Endothelial cell of hepatic sinusoid (primary cell): Measurements from ENCODE around the gene FOXRED2.

ENCODE experiments used
- in situ Hi-C: cut with HindIII; loops from 2 replicates; pipeline ENCODE4 v1.10.0; 2017; ENCODE audit warnings: low sequenced_read_pairs

FOXRED2 gene

DNA sequence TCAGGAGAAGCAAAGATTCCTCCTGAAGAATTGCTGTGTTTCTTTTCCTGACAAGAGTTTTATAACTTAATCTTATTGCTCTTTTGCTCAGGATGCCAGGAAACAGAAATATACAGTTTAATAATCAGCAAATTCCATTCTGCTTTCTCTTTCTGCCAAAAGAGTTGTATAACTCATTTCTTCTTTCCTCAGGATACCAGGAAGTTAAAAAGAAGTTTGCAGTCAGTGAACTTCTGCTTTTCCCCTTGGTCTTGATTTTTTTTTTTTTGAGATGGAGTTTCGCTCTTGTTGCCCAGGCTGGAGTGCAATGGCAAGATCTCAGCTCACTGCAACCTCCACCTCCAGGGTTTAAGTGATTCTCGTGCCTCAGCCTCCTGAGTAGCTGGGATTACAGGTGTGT, 13.1 kb upstream of the FOXRED2 start:
- in situ Hi-C loops = loop anchor here (10.0 kb wide), 1 partner anchor 335 kb away; no protein-coding TSS in a partner anchor

DNA sequence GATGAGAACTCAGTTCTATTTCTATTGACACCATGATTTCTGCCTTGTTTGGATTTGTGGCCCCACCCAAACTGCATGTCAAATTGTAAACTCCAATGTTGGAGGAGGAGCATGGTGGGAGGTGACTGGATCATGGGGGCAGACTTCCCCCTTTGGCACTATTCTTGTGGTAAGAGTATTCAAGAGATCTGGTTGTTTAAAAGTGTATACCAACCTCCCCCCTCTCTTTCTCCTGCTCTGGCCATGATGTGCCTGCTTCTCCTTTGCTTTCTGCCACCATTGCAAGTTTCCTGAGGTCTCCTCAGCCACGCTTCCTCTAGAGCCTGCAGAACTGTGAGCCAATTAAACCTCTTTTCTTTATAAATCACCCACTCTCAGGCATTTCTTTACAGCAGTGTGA, 7.9 kb upstream of the FOXRED2 start:
- in situ Hi-C loops = loop anchor here (10.0 kb wide), 1 partner anchor 330 kb away; no protein-coding TSS in a partner anchor

DNA sequence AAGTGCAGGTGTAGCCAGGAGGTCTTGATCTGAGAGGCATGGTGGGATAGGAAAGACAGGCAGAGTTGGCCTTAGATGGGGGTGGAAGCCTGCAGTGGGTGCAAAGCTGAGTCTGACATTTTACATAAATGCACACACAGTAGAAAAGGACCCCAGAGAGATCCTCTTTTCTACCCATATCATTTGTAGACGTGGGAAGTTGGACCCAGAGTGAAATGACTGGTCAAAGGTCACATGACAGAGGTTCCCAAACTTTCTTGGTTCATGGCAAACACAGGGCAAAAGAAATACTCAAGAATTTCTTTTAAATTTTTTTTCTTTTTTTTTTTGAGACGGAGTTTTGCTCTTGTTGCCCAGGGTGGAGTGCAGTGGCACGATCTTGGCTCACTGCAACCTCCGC, 6.2 kb upstream of the FOXRED2 start:
- in situ Hi-C loops = loop anchor here (10.0 kb wide), 1 partner anchor 328 kb away; no protein-coding TSS in a partner anchor

DNA sequence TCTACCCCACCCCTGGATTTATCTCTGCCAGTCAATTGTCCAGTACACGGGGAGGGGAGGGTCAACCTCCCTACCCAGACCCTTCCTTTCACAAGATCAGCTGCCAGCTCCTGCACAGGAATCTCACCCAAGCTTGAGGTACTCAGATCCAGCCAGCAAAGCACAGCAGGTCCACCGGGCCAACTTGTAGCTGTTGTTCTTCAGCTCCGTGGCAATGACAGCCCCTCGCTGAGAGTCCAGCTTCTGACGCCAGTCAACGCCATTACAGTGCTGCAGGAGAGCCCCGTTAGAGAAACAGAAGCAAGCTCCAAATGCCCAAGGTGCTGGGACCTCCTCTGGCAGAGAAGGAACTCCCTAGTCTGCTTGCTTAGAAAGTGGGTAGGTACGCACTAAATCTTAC, 5.5 kb upstream of the FOXRED2 start:
- in situ Hi-C loops = loop anchor here (10.0 kb wide), 1 partner anchor 328 kb away; no protein-coding TSS in a partner anchor

DNA sequence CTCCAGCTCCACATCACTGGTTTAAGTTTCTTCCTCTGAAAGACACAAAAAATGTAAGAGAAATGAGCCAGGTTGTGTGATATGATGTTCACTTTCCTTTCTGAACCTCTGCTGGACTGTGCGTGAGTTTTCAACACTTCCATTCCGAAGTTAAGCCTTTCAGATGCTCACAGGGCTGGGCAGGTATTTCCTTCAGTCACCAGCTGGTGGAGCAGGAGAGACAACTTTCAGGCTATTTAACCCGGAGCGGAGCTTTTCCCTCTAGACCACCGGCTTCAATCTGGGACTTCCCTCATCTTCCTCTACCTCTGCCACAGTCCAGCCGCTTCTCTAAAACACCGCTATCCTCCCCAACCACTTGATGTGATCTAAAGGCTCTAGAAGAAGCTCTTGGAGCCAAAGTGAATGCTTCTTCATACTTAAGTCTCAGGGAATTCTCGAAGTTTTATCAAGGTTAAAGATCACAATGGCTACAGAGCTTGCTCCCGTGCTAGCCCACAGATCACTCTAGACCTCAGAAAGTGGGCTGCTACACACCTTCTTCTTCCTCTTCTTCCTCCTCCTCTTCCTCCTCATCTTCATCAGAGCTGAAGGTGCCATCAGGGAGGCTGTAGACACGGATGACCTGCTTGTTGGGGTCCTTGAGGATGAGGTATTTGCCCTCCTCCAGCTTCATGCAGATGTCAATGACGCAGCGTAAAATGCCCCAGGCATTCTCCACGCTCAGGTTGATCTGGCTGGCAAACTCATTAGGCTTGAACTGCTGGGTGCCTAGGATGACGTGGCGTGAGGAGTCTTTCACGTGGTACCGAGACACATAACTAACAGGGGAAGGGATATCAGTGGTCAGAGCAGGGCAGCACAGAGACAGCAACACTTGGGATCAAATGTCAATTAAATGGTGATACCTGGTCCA, 4.4 kb upstream of the FOXRED2 start:
- in situ Hi-C loops = loop anchor here (10.0 kb wide), 1 partner anchor 326 kb away; no protein-coding TSS in a partner anchor

DNA sequence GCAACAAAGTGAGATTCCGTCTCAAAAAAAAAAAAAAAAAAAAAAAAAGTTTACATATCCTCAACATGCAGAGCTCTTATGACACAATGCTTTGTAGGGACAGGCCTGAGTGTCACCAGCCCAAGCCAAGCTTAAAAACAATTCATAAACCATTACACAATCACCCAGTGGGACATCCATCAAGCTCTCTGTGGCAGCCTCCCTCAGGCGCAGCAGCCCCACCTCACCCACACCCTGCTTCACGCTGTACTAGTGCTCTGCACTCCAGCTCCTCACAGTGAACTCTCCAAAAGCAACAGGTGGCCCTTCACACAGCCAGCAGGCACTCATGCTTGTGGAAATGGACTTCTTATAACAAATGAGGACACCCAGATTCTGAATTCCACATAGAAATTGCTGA, 3.5 kb upstream of the FOXRED2 start:
- in situ Hi-C loops = loop anchor here (10.0 kb wide), 1 partner anchor 326 kb away; no protein-coding TSS in a partner anchor

DNA sequence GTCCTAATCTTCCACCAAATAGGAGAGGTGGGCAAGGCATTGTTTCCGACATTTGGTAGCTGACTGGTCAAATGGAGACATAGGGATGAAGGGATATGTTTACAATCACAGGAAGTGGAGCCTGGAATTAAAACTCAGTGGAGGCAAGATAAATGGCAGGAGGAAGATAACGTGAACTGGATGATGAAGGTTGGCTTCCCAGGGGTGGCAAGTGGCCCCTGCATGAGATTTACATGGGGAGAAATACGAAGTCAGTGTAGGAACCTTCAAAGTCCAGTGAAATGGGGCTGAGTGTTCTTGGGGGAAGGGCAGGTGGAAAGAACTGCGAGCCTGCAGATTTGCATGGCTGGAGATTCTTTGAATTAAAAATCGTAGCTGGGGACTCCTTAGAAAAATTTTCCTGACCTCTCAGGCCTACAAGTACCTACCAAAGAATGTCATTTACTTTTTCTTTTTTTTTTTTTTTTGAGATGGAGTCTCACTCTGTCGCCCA, 724 bp upstream of the FOXRED2 start:
- in situ Hi-C loops = no loop called here

DNA sequence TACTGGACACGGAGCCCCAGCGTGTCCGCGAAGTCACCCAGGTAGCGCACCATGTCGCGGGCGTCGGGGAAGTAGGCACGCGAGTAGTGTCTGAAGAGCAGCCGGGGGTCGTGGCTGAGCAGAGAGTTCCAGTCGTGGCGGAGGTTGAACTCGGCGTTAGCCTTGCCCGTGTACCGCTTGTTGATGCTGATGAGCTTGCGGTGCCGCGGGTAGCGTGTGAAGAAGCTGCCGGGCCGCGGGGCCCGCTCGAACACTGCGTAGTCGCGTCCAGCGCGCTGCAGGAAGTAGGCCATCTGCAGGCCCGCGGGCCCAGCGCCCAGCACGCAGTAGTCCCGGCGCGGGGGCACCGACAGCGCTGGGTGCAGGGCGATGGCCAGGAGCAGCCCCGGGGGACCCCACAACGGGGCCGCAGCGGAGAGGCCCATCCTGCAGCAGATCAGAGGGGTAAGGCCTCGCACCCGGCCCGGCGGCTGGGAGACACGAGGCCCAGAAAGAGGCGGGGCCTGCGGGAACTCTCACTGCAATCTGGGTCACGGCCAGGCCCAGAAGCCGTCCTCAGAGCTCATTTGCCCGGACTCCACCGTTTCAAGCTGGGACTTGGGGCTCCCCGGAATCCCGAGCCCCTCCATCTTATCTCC, 723 bp downstream of the FOXRED2 start:
- in situ Hi-C loops = no loop called here

DNA sequence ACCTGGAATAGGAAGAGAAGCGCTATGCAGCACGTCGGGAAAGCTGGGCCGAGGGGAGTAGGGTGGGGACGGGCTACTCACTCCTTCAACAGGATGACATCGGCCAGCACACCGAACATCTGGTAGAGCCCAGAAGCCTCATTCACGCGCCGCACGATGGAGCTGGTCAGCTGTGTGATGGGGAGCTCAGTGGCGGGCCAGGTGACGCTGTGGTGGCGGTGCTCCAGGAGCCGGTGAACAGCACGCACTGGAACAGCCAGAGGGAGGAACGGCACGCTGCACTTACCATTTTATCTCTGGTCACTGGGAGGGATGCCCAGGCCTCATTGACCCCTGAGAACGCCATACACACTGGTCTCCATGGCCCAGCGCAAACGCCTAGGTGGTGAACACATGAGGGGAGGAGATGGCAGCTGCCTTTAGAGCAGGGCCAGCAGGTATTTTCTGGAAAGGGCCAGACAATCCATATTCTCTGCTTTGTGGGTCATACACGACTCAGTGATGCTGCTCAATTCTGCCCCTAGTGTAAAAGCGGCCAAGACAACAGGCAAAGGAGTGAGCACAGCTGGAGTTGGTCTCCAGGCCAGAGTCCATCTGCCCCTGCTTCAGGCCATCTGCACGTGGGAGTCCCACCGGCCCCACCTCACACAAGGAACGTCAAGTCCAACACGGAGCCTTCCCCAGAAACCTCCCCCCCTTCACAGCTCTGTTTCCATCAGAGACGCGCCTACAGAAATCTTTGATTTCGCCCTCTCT, 8.8 kb downstream of the FOXRED2 start:
- in situ Hi-C loops = no loop called here

DNA sequence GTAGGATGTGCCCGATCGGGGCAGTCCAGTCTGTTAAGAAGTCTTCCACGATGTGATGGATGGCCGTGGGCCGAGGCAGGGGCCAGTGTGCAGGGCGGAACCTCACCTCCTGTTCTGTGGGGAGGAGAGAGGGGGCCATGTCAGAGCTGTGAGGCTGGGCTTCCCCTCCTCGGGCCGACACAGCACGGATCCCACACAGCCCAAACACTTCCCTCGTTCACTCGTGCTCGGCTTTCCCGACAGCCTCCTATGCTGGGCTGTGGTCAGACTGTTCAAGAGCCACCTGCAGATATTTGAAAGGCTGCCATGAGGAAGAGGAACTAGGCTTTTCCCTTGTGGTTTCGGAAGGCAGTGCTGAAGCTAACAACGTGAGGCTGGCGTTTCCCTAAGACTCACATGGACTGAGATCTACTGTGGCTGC, 13.1 kb downstream of the FOXRED2 start:
- in situ Hi-C loops = loop anchor here (5.0 kb wide), 1 partner anchor 251 kb away; no protein-coding TSS in a partner anchor

DNA sequence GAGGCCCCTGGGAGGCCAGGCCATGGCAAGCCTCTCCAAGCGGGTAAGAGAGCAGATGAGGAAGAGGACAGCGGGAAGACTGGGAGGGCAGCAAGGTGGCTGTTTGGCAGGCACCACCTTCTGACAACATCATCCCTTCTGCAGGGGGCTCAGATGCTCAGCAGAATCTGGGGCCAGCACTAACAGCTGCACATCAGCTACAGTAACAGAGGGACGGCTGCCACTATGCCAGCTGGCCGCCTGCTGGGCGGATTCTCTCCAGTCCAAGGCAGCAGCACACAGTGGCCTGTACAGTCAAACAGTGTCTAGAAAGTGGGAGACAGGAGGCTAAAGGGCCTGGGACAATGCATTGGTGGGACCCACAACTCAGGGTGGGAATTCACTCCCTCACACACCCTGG, 14.7 kb downstream of the FOXRED2 start:
- in situ Hi-C loops = loop anchor here (5.0 kb wide), 1 partner anchor 250 kb away; no protein-coding TSS in a partner anchor

DNA sequence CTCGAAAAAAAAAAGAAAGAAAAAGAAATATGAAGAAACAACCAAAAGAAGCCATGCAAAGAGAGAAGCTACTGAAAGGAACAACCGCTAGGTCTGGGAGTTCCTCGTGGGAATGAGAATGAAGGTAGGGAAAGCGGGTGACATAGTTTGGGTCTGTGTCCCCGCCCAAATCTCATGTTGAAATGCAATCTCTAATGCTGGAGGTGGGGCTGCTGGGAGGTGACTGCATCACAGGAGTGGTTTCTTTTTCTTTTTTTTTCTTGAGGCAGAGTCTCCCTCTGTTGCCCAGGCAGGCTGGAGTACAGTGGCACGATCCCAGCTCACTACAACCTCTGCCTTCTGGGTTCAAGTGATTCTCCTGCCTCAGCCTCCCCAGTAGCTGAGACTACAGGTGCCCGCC, 15.7 kb downstream of the FOXRED2 start:
- in situ Hi-C loops = loop anchor here (5.0 kb wide), 1 partner anchor 249 kb away; no protein-coding TSS in a partner anchor

DNA sequence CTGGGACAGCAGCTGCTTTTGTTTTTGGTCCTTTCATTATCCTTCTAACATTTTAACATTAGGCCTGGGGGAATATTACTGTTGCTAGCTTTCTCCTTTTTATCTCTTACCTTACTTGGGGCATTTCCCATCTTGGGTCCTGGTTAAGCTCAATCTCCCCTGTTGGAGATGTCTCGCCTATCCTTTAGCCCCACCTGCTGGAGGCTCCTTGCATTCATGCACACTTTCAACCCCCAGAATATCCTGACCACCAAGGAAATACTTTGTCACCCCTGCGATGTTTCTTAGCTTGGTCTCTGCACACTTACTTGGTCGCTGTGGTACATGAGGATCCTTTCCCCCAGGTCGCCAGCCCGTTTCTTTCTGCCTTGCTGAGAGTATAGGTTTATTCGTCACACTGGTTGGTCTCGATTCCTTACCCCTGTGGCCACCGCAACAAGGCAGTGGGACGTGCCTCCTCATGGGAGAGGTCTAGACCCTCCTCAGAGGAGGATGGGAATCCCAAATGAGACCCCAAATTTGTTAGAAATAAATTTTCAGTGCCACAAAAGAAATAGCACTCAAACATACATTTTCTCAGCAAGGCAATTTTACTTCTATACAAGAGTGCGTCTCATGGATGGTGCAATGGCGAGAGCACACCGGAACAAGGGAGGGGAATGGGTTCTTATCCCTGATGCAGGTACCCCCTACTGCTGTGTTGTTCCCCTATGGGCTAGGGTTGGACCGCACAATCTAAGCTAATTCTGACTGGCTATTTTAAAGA, 20.0 kb downstream of the FOXRED2 start:
- in situ Hi-C loops = no loop called here

DNA sequence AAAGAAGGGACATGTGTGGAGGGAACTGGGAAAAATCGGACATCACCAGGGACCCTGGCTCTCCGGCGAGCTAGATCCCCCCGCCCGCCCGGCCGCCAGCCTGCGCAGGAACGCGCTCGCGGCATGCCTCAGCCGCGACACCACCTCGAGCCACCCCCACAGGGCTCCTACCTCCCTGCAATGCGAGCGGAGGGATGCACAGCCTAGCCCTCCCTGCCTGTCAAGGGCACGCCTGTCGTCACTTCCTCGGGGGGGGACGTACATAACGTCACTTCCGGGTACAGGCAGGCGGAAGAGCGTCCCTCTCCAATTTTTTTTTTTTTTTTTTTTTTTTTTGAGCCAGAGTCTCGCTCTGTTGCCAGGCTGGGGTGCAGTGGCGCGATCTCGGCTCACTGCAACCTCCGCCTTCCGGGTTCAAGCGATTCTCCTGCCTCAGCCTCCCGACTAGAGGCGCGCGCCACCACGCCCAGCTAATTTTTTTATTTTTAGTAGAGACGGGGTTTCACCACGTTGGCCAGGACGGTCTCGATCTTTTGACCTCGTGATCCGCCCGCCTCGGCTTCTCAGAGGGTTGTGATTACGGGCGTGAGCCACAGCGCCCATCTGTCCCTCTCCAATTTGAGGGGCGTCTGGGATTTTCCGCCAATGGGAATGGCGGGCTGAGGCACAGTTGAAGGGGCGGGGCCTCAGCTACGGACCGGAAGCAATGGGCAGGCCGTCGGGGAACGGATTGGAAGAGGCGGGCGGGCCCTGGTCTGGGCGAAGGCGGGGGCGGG, 25.3 kb downstream of the FOXRED2 start, which contains the start of gene TXN2:
Gene TXN2, minus strand, starts transcription at position 248 of the 776 bp plus-strand sequence. CDS start 803 bp downstream, outside the sequence.
- in situ Hi-C loops = no loop called here

DNA sequence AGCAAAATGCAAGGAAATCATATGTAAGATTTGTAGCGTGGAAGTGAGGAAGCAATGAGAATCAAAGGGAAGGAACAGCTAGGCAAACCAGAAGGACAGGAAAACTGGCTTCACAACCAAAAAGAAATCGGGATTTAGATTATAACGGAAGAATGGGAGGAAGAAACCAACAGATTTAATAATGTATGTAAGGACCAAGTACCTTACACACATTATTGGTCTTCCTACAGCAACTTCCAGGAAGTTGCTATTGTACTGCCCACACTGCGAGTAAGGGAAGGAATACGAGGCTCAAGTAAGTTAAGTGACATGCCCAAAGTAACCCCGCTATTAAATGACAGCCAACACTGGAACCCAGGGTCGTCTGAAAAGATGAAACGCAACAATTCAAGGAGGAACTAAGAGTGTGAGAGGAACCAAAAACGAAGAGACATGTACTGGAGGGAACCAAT, 25.9 kb downstream of the FOXRED2 start:
- in situ Hi-C loops = no loop called here

DNA sequence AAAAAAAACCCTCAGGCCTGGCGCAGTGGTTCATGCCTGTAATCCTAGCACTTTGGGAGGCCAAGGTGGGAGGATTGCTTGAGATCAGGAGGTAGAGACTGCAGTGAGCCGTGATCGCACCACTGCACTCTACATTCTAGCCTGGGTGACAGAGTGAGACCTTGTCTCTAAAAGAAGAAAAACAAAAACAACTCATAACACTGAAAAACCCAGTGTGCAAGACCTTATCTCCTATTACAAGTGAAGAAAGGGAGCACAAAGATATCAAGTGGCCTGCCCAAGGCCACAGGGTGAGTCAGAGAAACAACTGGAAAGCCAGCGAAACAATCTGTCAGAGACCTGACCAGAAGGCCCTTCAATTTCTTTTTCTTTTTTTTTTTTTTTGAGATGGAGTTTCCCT, 27.9 kb downstream of the FOXRED2 start:
- in situ Hi-C loops = no loop called here

DNA sequence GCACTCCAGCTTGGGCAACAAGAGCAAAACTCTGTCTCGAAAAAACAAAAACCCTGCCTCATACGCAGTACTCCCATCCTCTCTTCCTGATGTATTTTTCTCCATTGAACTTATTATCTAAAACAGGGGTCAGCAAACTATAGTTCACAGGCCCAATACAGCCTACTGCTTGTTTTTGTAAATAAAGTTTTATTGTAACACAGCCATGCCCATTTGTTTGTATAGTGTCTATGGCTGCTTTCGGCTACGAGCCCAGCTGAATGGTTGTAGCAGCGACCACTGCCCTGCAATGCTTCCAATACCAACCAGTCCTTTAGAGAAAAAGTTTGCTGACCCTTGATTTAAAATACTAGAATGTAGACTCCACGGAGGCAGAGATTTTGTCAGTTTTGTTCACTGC, 31.5 kb downstream of the FOXRED2 start:
- in situ Hi-C loops = no loop called here

DNA sequence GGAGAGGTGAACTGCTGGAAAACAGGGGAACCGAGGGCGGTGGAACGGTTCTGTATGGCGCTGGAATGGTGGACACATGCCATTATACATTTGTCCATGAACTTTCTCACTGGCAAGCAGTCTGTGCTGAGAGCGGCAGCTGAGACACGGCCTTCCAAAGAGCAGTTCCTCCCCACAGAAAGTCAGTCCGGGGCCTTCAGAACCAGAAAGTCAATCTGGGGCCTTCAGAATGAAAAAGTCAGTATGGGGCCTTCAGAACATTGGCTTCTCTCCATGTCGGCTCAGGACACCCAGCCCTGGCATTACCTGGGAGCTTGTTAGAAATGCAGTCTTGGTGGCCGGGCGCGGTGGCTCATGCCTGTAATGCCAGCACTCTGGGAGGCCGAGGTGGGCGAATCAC, 34.2 kb downstream of the FOXRED2 start:
- in situ Hi-C loops = no loop called here

DNA sequence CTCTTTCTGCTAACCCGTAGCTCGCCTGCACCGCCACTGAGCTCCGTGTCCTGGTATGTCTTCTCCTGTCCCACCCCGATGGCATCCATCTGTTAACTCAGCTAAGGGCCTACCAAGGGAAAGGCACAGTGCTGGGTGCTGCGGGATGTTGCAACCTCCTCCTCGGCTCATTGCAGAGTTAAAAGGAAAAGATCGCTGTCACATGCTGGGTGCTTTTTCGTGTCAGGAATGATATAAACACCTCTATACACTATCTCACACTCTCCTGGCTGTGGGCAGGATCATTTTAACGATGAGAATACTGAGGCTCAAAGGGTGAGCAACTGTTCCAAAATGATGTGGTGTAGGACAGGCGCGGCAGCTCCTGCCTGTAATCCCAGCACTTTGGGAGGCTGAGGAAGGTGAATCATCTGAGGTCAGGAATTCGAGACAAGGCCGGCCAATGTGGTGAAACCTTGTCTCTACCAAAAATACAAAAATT, 35.5 kb downstream of the FOXRED2 start:
- in situ Hi-C loops = no loop called here
